AG09309 (cell line): ENCODE data around the gene PTPRT.

Experiments used
- DNase-seq: peaks from one replicate; pipeline ENCODE4 v3.0.0-alpha.2; 2010; ENCODE audit warnings: low read depth
- H3K4me3 ChIP-seq: 2 replicates; pipeline ENCODE4 v1.5.1; 2011; ENCODE audit warnings: mild to moderate bottlenecking, low read depth, low read length, moderate library complexity; ENCODE audit not compliant: control insufficient read depth
- CTCF ChIP-seq: IDR thresholded peaks from 2 replicates; pipeline ENCODE4 v1.5.1; 2011; ENCODE audit warnings: mild to moderate bottlenecking, low read depth, low read length, inconsistent platforms; ENCODE audit not compliant: insufficient read depth, control insufficient read depth; ENCODE audit errors: missing control alignments

Gene PTPRT

GRCh38 chr20:42686057-42686456 is 503.6 kb downstream of the PTPRT start:
- H3K4me3 ChIP-seq, result no peak overlapping the region
- TF ChIP-seq CTCF, result no peak
- no peak for DNase-seq

- DNase-seq, result no peak
- no peak for TF ChIP-seq CTCF
- H3K4me3 ChIP-seq, result no peak overlapping the region
Measured at GRCh38 chr20:42678895-42679294, 510.8 kb downstream of the PTPRT start.

GRCh38 chr20:42656130-42656529 is 533.6 kb downstream of the PTPRT start:
- no peak for DNase-seq
- TF ChIP-seq CTCF, result no peak
- no peak overlapping the region for H3K4me3 ChIP-seq

GRCh38 chr20:42652266-42652665 is 537.4 kb downstream of the PTPRT start:
- DNase-seq, result no peak
- H3K4me3 ChIP-seq, result no peak overlapping the region
- TF ChIP-seq CTCF, result no peak

GRCh38 chr20:42650191-42650746 is 539.4 kb downstream of the PTPRT start:
- no peak for DNase-seq
- TF ChIP-seq CTCF, result no peak
- no peak overlapping the region for H3K4me3 ChIP-seq

- DNase-seq, result no peak
- TF ChIP-seq CTCF, result no peak
- no peak overlapping the region for H3K4me3 ChIP-seq
Measured at GRCh38 chr20:42649748-42650147, 540.0 kb downstream of the PTPRT start.

- no peak for DNase-seq
- no peak for TF ChIP-seq CTCF
- no peak overlapping the region for H3K4me3 ChIP-seq
Measured at GRCh38 chr20:42646250-42646649, 543.5 kb downstream of the PTPRT start.
